GM23338 (cell line): Measurements from ENCODE around the gene FARS2. TPM values are rescaled to one million over a fixed set of nuclear protein-coding genes. Genes with fewer than 3 reads are reported as not detected.
A peak's percentile ranks its signal among the peaks of the same experiment; 100 is the strongest.

Experiments used
- ATAC-seq: fragments of 200-7000 bp; cut with Tn5 transposase; 3 replicates; pipeline ENCODE4 v1.9.1; 2020
- DNase-seq: peaks from one replicate; pipeline ENCODE4 v3.0.0-alpha.2; 2015; ENCODE audit warnings: low spot score
- H2AFZ ChIP-seq: fragments of 200-600 bp; sonication (generic); 2 replicates; pipeline ENCODE4 v1.8.0; 2016; ENCODE audit warnings: antibody characterized with exemption, mild to moderate bottlenecking, moderate library complexity
- H3F3A ChIP-seq: fragments of 200-600 bp; sonication (generic); replicated peaks from 2 replicates; pipeline ENCODE4 v1.8.0; 2017; ENCODE audit warnings: antibody characterized with exemption, mixed run types, low read depth
- H3K27ac ChIP-seq: fragments of 200-600 bp; sonication (generic); 2 replicates; pipeline ENCODE4 v1.6.1; 2016; ENCODE audit warnings: low read depth
- H3K27me3 ChIP-seq: fragments of 200-600 bp; sonication (generic); 2 replicates; pipeline ENCODE4 v1.8.0; 2016; ENCODE audit warnings: mild to moderate bottlenecking, mixed run types, moderate library complexity; ENCODE audit not compliant: insufficient read depth
- H3K36me3 ChIP-seq: fragments of 200-600 bp; sonication (generic); 2 replicates; pipeline ENCODE4 v1.8.0; 2016; ENCODE audit warnings: mild to moderate bottlenecking; ENCODE audit not compliant: insufficient read depth
- H3K4me1 ChIP-seq: fragments of 200-600 bp; sonication (generic); 2 replicates; pipeline ENCODE4 v1.8.0; 2016; ENCODE audit warnings: mild to moderate bottlenecking, moderate library complexity; ENCODE audit not compliant: insufficient read depth
- H3K4me2 ChIP-seq: fragments of 200-600 bp; sonication (generic); 2 replicates; pipeline ENCODE4 v1.7.1; 2017; ENCODE audit warnings: mixed run types
- H3K4me3 ChIP-seq: fragments of 200-600 bp; sonication (generic); 2 replicates; pipeline ENCODE4 v1.6.1; 2016; ENCODE audit warnings: mixed run types
- H3K79me2 ChIP-seq: fragments of 200-600 bp; sonication (generic); replicated peaks from 2 replicates; pipeline ENCODE4 v1.8.0; 2017; ENCODE audit warnings: mild to moderate bottlenecking; ENCODE audit not compliant: insufficient read depth
- H3K9me2 ChIP-seq: fragments of 200-600 bp; sonication (generic); 2 replicates; pipeline ENCODE4 v1.8.0; 2017; ENCODE audit not compliant: insufficient read depth
- H4K20me1 ChIP-seq: fragments of 200-600 bp; sonication (generic); replicated peaks from 2 replicates; pipeline ENCODE4 v1.8.0; 2017; ENCODE audit warnings: mild to moderate bottlenecking; ENCODE audit not compliant: insufficient read depth
- H3K27ac Mint-ChIP-seq: 2 replicates; pipeline ENCODE4 v1.8.0; 2020; ENCODE audit warnings: inconsistent platforms, mild to moderate bottlenecking, moderate library complexity, mixed read lengths
- H3K27me3 Mint-ChIP-seq: 3 replicates; pipeline ENCODE4 v1.8.0; 2022; ENCODE audit warnings: low read depth, mild to moderate bottlenecking, moderate library complexity, mixed read lengths, inconsistent platforms; ENCODE audit not compliant: insufficient read depth, poor library complexity
- H3K36me3 Mint-ChIP-seq: 3 replicates; pipeline ENCODE4 v1.8.0; 2021; ENCODE audit warnings: low read depth, mild to moderate bottlenecking, inconsistent platforms, moderate library complexity, mixed read lengths
- H3K4me1 Mint-ChIP-seq: 3 replicates; pipeline ENCODE4 v1.8.0; 2020; ENCODE audit warnings: mild to moderate bottlenecking, inconsistent platforms, mixed read lengths
- H3K4me3 Mint-ChIP-seq: 3 replicates; pipeline ENCODE4 v1.8.0; 2021; ENCODE audit warnings: moderate library complexity, mild to moderate bottlenecking, inconsistent platforms, mixed read lengths
- H3K9me3 Mint-ChIP-seq: 3 replicates; pipeline ENCODE4 v1.8.0; 2020; ENCODE audit warnings: moderate library complexity, mild to moderate bottlenecking, inconsistent platforms, mixed read lengths
- CREB1 ChIP-seq: fragments of 250-450 bp; sonication (Bioruptor Pico); IDR thresholded peaks from 2 replicates; pipeline ENCODE4 v1.5.0; 2020; ENCODE audit warnings: low read depth, mild to moderate bottlenecking, moderate library complexity
- CTCF ChIP-seq, 2 experiments: fragments of 200-600 bp in 1 of 2; sonication (generic) in 1 of 2; conservative IDR thresholded peaks; 2 replicates each; pipeline versions ENCODE4 v1.5.1 to v1.6.1; 2016 to 2017; ENCODE audit warnings: antibody characterized with exemption in 2 of 2, low read depth in 2 of 2, mild to moderate bottlenecking in 2 of 2, moderate library complexity in 1 of 2
- ETS1 ChIP-seq: IDR thresholded peaks from 2 replicates; pipeline ENCODE4 v1.6.1; 2016; ENCODE audit warnings: antibody characterized with exemption
- EZH2 ChIP-seq: fragments of 200-600 bp; sonication (generic); IDR thresholded peaks from one replicate; pipeline ENCODE4 v1.8.0; 2017; ENCODE audit warnings: antibody characterized with exemption, mild to moderate bottlenecking, low read depth; ENCODE audit not compliant: unreplicated experiment
- EZH2phosphoT487 ChIP-seq: fragments of 200-600 bp; sonication (generic); IDR thresholded peaks from one replicate; pipeline ENCODE4 v1.8.1; 2018; ENCODE audit warnings: antibody characterized with exemption; ENCODE audit not compliant: unreplicated experiment
- JUNB ChIP-seq: IDR thresholded peaks from one replicate; pipeline ENCODE4 v1.6.1; 2016; ENCODE audit warnings: antibody characterized with exemption; ENCODE audit not compliant: unreplicated experiment
- NANOG ChIP-seq: IDR thresholded peaks from 2 replicates; pipeline ENCODE4 v1.6.1; 2016; ENCODE audit warnings: antibody characterized with exemption, borderline replicate concordance
- POLR2AphosphoS5 ChIP-seq: IDR thresholded peaks from 2 replicates; pipeline ENCODE4 v1.6.1; 2016; ENCODE audit warnings: antibody characterized with exemption, low read depth
- STAT1 ChIP-seq: IDR thresholded peaks from one replicate; pipeline ENCODE4 v1.6.1; 2016; ENCODE audit warnings: antibody characterized with exemption; ENCODE audit not compliant: unreplicated experiment
- ZNF114 ChIP-seq: fragments of 250-450 bp; sonication (Bioruptor Pico); IDR thresholded peaks from 2 replicates; pipeline ENCODE4 v1.5.0; 2020; ENCODE audit warnings: mild to moderate bottlenecking, moderate library complexity
- ZNF331 ChIP-seq: fragments of 250-450 bp; sonication (Bioruptor Pico); IDR thresholded peaks from 2 replicates; pipeline ENCODE4 v1.5.0; 2020; ENCODE audit warnings: low read depth, mild to moderate bottlenecking, moderate library complexity
- ZNF462 ChIP-seq: fragments of 250-450 bp; sonication (Bioruptor Pico); IDR thresholded peaks from 2 replicates; pipeline ENCODE4 v1.5.0; 2020; ENCODE audit warnings: mild to moderate bottlenecking, moderate library complexity
- polyA plus RNA-seq: library from polyadenylated mRNA; unstranded; fragments of >200 nt; fragmentation: Nextera tagmentation; extraction: Ambion mirVana; gene quantifications from 2 replicates; pipeline ENCODE4 v1.2.1, GENCODE V29; 2016
- total RNA-seq: library from RNA; depleted of rRNA; stranded (reverse); fragments of >200 nt; shearing (Covaris generic); gene quantifications from 2 replicates; pipeline ENCODE4 v1.2.3, GENCODE V29; 2014

FARS2 gene
- total and polyA plus RNA-seq, 2 experiments from 2014 or later = 7.6 to 19.0 TPM

- no peaks in the 10 kb centered on the region for H3K27me3 ChIP-seq
- ATAC-seq (no peak), DNase-seq (no peak)
- H3K27ac ChIP-seq = no peak overlapping the region
- Mint-ChIP-seq H3K36me3 (no peaks in the 10 kb centered on the region), H3K4me1 (peaks cover 30% of the 10 kb centered on the region), H3K27me3 (peaks cover 3% of the 10 kb centered on the region), H3K9me3 (no peaks in the 10 kb centered on the region), H3K4me3 (no peak overlapping the region), H3K27ac (no peak overlapping the region; the same call in 1 of the 2 replicates)
- H3K4me3 ChIP-seq = no peak overlapping the region
- H3K9me2 ChIP-seq = no peaks in the 10 kb centered on the region
- no peaks in the 10 kb centered on the region for H3K36me3 ChIP-seq
- H3K4me2 ChIP-seq = no peak overlapping the region
- H3K79me2 ChIP-seq = peaks cover 23% of the 10 kb centered on the region
- no peaks in the 10 kb centered on the region for H3F3A ChIP-seq
- peaks cover 21% of the 10 kb centered on the region for H4K20me1 ChIP-seq
- no peak for TF ChIP-seq STAT1
- TF ChIP-seq EZH2 = no peak
- no peak for TF ChIP-seq NANOG
- TF ChIP-seq ZNF462 = no peak
- no peak for TF ChIP-seq ZNF114 (CRISPR knock-in tag)
- H3K4me1 ChIP-seq = peaks cover 17% of the 10 kb centered on the region
- H2AFZ ChIP-seq = no peak overlapping the region
Observed at GRCh38 chr6:5230081-5230480, 31.2 kb upstream of the FARS2 start.

GRCh38 chr6:5231289-5231688 lies 30.0 kb upstream of the FARS2 start:
- H3K4me3 Mint-ChIP-seq = no peak overlapping the region
- H3K27ac Mint-ChIP-seq = 0 out of 2 replicates have a peak overlapping the region, but pooled peaks have one; percentile 49
- TF ChIP-seq CTCF (conservative IDR thresholded peaks at IDR 0.05; ENCODE audit: low read depth in 2 of 2) = no peak
- no peak for TF ChIP-seq CREB1
- no peak for TF ChIP-seq EZH2phosphoT487
- TF ChIP-seq JUNB = no peak
- TF ChIP-seq ETS1 = no peak
- no peak for TF ChIP-seq POLR2AphosphoS5
- no peak for TF ChIP-seq ZNF331 (CRISPR knock-in tag)
- no peak for TF ChIP-seq ZNF114 (CRISPR knock-in tag)

More at GRCh38 chr6:5231289-5231688, 30.0 kb upstream of the FARS2 start:
- ATAC-seq = peak; percentile 59
- H3F3A ChIP-seq = no peaks in the 10 kb centered on the region
- H3K79me2 ChIP-seq = peaks cover 23% of the 10 kb centered on the region
- peaks cover 21% of the 10 kb centered on the region for H4K20me1 ChIP-seq
- H3K9me2 ChIP-seq = no peaks in the 10 kb centered on the region
- no peaks in the 10 kb centered on the region for H3K27me3 ChIP-seq
- peak overlapping the region; percentile 36; the same call in 1 of the 2 replicates for H3K4me2 ChIP-seq
- H2AFZ ChIP-seq = no peak overlapping the region
- H3K4me1 ChIP-seq = peaks cover 17% of the 10 kb centered on the region
- no peak overlapping the region for H3K27ac ChIP-seq
- no peaks in the 10 kb centered on the region for H3K36me3 ChIP-seq
- H3K36me3 Mint-ChIP-seq = peaks cover 5% of the 10 kb centered on the region; the same call in 1 of the 3 replicates
- peaks cover 30% of the 10 kb centered on the region for H3K4me1 Mint-ChIP-seq
- H3K4me3 ChIP-seq = no peak overlapping the region
- no peaks in the 10 kb centered on the region for H3K9me3 Mint-ChIP-seq
- peak; percentile 44 for DNase-seq
- H3K27me3 Mint-ChIP-seq = no peaks in the 10 kb centered on the region
